Neural progenitor cell (in vitro differentiated cells): ENCODE results near the gene ACSS3. TPM values are rescaled to one million over a fixed set of nuclear protein-coding genes. Genes with fewer than 3 reads are reported as not detected.

ENCODE experiments used
- DNase-seq: peaks from one replicate; pipeline ENCODE4 v3.0.0-alpha.2; 2016; ENCODE audit warnings: low spot score
- H2AFZ ChIP-seq: fragments of 200-600 bp; sonication (generic); replicated peaks from 2 replicates; pipeline ENCODE4 v1.6.1; 2016; ENCODE audit warnings: antibody characterized with exemption
- H3F3A ChIP-seq: fragments of 200-600 bp; sonication (generic); 2 replicates; pipeline ENCODE4 v1.6.1; 2016; ENCODE audit warnings: antibody characterized with exemption, low read depth
- H3K27ac ChIP-seq: fragments of 200-600 bp; sonication (generic); 2 replicates; pipeline ENCODE4 v1.5.1; 2016; ENCODE audit warnings: mild to moderate bottlenecking
- H3K27me3 ChIP-seq: fragments of 200-600 bp; sonication (generic); 2 replicates; pipeline ENCODE4 v1.6.1; 2016; ENCODE audit warnings: mild to moderate bottlenecking, moderate library complexity
- H3K36me3 ChIP-seq: fragments of 200-600 bp; sonication (generic); 2 replicates; pipeline ENCODE4 v1.5.1; 2016
- H3K4me1 ChIP-seq: fragments of 200-600 bp; sonication (generic); 2 replicates; pipeline ENCODE4 v1.6.1; 2016; ENCODE audit warnings: mixed run types
- H3K4me2 ChIP-seq: fragments of 200-600 bp; sonication (generic); 2 replicates; pipeline ENCODE4 v1.6.1; 2016
- H3K4me3 ChIP-seq: fragments of 200-600 bp; sonication (generic); 2 replicates; pipeline ENCODE4 v1.5.1; 2016
- H3K79me2 ChIP-seq: fragments of 200-600 bp; sonication (generic); 2 replicates; pipeline ENCODE4 v1.6.1; 2016; ENCODE audit warnings: low read depth
- H3K9ac ChIP-seq: fragments of 200-600 bp; sonication (generic); 2 replicates; pipeline ENCODE4 v1.6.1; 2016
- H3K9me3 ChIP-seq: fragments of 200-600 bp; sonication (generic); 2 replicates; pipeline ENCODE4 v1.5.1; 2016; ENCODE audit warnings: low read depth
- H4K20me1 ChIP-seq: fragments of 200-600 bp; sonication (generic); 2 replicates; pipeline ENCODE4 v1.6.1; 2016; ENCODE audit warnings: low read depth
- H3K27ac Mint-ChIP-seq: 3 replicates; pipeline ENCODE4 v1.8.0; 2021; ENCODE audit warnings: mixed read lengths
- H3K27me3 Mint-ChIP-seq: 2 replicates; pipeline ENCODE4 v1.8.0; 2022; ENCODE audit warnings: low read depth, mild to moderate bottlenecking, inconsistent platforms, moderate library complexity, mixed read lengths; ENCODE audit not compliant: insufficient read depth
- H3K36me3 Mint-ChIP-seq: 3 replicates; pipeline ENCODE4 v1.8.0; 2021; ENCODE audit warnings: mixed read lengths
- H3K4me1 Mint-ChIP-seq: 3 replicates; pipeline ENCODE4 v1.8.0; 2021; ENCODE audit warnings: mixed read lengths
- H3K4me3 Mint-ChIP-seq: 3 replicates; pipeline ENCODE4 v1.8.0; 2021; ENCODE audit warnings: mild to moderate bottlenecking, moderate library complexity, mixed read lengths
- H3K9me3 Mint-ChIP-seq: 3 replicates; pipeline ENCODE4 v1.8.0; 2020; ENCODE audit warnings: mixed read lengths
- EZH2 ChIP-seq: fragments of 200-600 bp; sonication (generic); IDR thresholded peaks from 2 replicates; pipeline ENCODE4 v1.6.1; 2017; ENCODE audit warnings: antibody characterized with exemption, mild to moderate bottlenecking, moderate library complexity
- EZH2phosphoT487 ChIP-seq: fragments of 200-600 bp; sonication (generic); IDR thresholded peaks from 2 replicates; pipeline ENCODE4 v1.6.1; 2017; ENCODE audit warnings: antibody characterized with exemption
- total RNA-seq: library from RNA; depleted of rRNA; stranded (reverse); fragments of >200 nt; gene quantifications from 2 replicates; pipeline ENCODE4 v1.2.3, GENCODE V29; 2015; ENCODE audit warnings: low replicate concordance
- TF ChIP-seq, protein P1 (sequence below): fragments of 200-600 bp; sonication (generic); IDR thresholded peaks from 2 replicates; pipeline ENCODE4 v1.5.1; 2017; ENCODE audit warnings: antibody characterized with exemption, mild to moderate bottlenecking

Gene ACSS3
- total RNA-seq, 1 donor from 2014 or later, result 26.5 TPM

DNA sequence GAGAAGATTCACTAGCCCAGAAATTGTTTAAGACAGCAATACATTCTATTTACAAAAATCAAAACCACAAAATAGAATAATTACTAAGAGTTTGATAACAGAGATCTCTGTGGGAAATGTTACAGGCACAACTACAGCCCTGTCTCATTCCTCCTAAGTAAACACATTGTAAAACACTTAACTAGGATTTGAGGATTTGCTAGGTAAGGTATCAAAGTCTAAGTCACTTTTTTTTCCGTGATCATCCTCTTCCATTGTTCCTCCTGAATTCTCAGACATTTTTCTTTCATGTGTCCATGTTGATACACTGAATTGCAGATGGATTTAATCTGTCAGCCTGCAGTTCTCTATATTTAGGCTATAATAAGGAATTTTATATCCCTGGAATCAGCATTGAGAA is 127.5 kb downstream of the ACSS3 start:
- Histone ChIP-seq H4K20me1 (peaks cover 7% of the 10 kb centered on the region), H3K27me3 (no peaks in the 10 kb centered on the region), H3K4me2 (no peak overlapping the region), H3K4me3 (no peak overlapping the region), H3K9me3 (no peaks in the 10 kb centered on the region), H2AFZ (no peak overlapping the region), H3K4me1 (peaks cover 53% of the 10 kb centered on the region), H3K27ac (peak overlapping the region; percentile 81), H3F3A (peaks cover 39% of the 10 kb centered on the region), H3K79me2 (no peaks in the 10 kb centered on the region), H3K9ac (no peak overlapping the region), H3K36me3 (no peaks in the 10 kb centered on the region)
- no peak overlapping the region for H3K4me3 Mint-ChIP-seq
- no peaks in the 10 kb centered on the region for H3K27me3 Mint-ChIP-seq
- no peak for TF ChIP-seq EZH2
- TF ChIP-seq EZH2phosphoT487, result no peak
- TF ChIP-seq, protein P1, sequence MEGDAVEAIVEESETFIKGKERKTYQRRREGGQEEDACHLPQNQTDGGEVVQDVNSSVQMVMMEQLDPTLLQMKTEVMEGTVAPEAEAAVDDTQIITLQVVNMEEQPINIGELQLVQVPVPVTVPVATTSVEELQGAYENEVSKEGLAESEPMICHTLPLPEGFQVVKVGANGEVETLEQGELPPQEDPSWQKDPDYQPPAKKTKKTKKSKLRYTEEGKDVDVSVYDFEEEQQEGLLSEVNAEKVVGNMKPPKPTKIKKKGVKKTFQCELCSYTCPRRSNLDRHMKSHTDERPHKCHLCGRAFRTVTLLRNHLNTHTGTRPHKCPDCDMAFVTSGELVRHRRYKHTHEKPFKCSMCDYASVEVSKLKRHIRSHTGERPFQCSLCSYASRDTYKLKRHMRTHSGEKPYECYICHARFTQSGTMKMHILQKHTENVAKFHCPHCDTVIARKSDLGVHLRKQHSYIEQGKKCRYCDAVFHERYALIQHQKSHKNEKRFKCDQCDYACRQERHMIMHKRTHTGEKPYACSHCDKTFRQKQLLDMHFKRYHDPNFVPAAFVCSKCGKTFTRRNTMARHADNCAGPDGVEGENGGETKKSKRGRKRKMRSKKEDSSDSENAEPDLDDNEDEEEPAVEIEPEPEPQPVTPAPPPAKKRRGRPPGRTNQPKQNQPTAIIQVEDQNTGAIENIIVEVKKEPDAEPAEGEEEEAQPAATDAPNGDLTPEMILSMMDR, result no peak
- peaks cover 55% of the 10 kb centered on the region for H3K4me1 Mint-ChIP-seq
- DNase-seq, result no peak
- peaks cover 5% of the 10 kb centered on the region for H3K36me3 Mint-ChIP-seq
- no peaks in the 10 kb centered on the region for H3K9me3 Mint-ChIP-seq
- H3K27ac Mint-ChIP-seq, result peak overlapping the region; percentile 52

DNA sequence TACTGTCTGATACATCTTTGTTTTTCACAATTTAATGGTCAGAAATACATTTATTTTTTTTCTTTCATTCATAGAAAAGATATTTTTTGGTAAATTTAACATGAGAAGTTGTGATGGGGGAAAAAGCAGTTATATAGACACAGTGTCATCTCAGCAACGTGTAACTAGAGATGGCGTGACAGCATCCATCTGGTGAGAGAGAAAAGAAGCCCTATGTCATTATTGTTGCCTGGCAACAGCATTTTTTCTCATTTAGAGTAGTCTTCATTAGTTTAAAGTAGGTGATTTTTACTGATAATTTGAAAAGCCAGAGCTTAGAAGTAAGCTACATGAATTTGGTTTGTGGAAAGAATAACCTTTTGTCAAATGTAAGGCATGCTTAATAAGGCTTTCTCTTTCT is 128.6 kb downstream of the ACSS3 start:
- TF ChIP-seq, protein P1, result no peak
- TF ChIP-seq EZH2 (no peak), EZH2phosphoT487 (no peak)
- Histone ChIP-seq H3K79me2 (no peaks in the 10 kb centered on the region), H3K27me3 (no peaks in the 10 kb centered on the region), H4K20me1 (peaks cover 7% of the 10 kb centered on the region), H3K4me2 (peak overlapping the region; percentile 63), H3K9me3 (no peaks in the 10 kb centered on the region), H3K36me3 (no peaks in the 10 kb centered on the region), H3K4me1 (peaks cover 55% of the 10 kb centered on the region), H3F3A (peaks cover 39% of the 10 kb centered on the region), H2AFZ (no peak overlapping the region), H3K27ac (peak overlapping the region; percentile 81), H3K9ac (no peak overlapping the region), H3K4me3 (peak overlapping the region; percentile 14)
- DNase-seq, result peak; percentile 20
- Mint-ChIP-seq H3K9me3 (no peaks in the 10 kb centered on the region), H3K36me3 (peaks cover 5% of the 10 kb centered on the region), H3K4me1 (peaks cover 56% of the 10 kb centered on the region), H3K4me3 (peak overlapping the region; percentile 26), H3K27me3 (no peaks in the 10 kb centered on the region), H3K27ac (peak overlapping the region; percentile 52)

DNA sequence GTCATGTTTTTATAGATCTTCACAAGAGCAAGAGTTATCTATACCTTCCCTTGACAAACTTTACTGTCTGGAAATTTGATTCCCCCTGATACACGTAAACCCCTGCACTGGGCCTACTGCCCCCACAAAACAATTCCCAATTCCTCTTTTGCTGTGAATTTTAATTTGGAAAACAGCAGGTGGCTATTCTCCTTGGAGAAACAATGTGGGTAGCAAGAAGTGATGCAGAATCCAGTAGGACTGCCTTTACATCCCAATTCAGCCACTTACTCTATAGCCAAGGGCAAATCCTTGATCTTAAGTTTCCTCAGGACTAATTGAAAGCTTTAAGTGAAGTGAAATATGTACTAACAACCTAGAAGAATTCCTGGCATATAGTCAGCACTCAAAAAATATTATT is 129.3 kb downstream of the ACSS3 start:
- Histone ChIP-seq H3K9me3 (no peaks in the 10 kb centered on the region), H3K4me3 (peak overlapping the region; percentile 14), H3K27ac (peak overlapping the region; percentile 81), H4K20me1 (peaks cover 7% of the 10 kb centered on the region), H3K79me2 (no peaks in the 10 kb centered on the region), H2AFZ (no peak overlapping the region), H3F3A (peaks cover 39% of the 10 kb centered on the region), H3K36me3 (no peaks in the 10 kb centered on the region), H3K27me3 (no peaks in the 10 kb centered on the region), H3K4me1 (peaks cover 55% of the 10 kb centered on the region), H3K4me2 (peak overlapping the region; percentile 63), H3K9ac (no peak overlapping the region)
- Mint-ChIP-seq H3K36me3 (peaks cover 2% of the 10 kb centered on the region), H3K4me3 (peak overlapping the region; percentile 44), H3K9me3 (no peaks in the 10 kb centered on the region), H3K4me1 (peaks cover 61% of the 10 kb centered on the region), H3K27ac (peak overlapping the region; percentile 85), H3K27me3 (no peaks in the 10 kb centered on the region)
- DNase-seq, result peak; percentile 55
- TF ChIP-seq EZH2 (no peak), EZH2phosphoT487 (no peak)
- TF ChIP-seq, protein P1, result no peak
